ENCODE data around the gene ARPC5.

- TF ChIP-seq RBBP5 (IDR thresholded peaks at IDR 0.05; ENCODE audit: borderline replicate concordance, low read depth, low read length) (no peak), SRF (IDR thresholded peaks at IDR 0.05; ENCODE audit: low read depth, low read length) (no peak), RFX5 (IDR thresholded peaks at IDR 0.05; ENCODE audit: borderline replicate concordance, low read depth, low read length) (no peak), YY1 (IDR thresholded peaks at IDR 0.05; ENCODE audit: low read depth, low read length) (no peak), EZH2 (IDR thresholded peaks at IDR 0.05; ENCODE audit: low read depth, low read length, severe bottlenecking) (no peak), POLR2AphosphoS5 (IDR thresholded peaks at IDR 0.05; ENCODE audit: low read depth, low read length) (no peak), TAF1 (IDR thresholded peaks at IDR 0.05; ENCODE audit: low read depth, low read length) (no peak), EP300 (IDR thresholded peaks at IDR 0.05; ENCODE audit: borderline replicate concordance in 1 of 2, low read depth in 2 of 2, low read length in 2 of 2) (no peak), POLR2A (IDR thresholded peaks at IDR 0.05; ENCODE audit: control extremely low read depth in 1 of 2, low read depth in 2 of 2, low read length in 2 of 2) (no peak), CHD1 (IDR thresholded peaks at IDR 0.05; ENCODE audit: low read depth, low read length) (no peak)
- TF ChIP-seq, protein P1, sequence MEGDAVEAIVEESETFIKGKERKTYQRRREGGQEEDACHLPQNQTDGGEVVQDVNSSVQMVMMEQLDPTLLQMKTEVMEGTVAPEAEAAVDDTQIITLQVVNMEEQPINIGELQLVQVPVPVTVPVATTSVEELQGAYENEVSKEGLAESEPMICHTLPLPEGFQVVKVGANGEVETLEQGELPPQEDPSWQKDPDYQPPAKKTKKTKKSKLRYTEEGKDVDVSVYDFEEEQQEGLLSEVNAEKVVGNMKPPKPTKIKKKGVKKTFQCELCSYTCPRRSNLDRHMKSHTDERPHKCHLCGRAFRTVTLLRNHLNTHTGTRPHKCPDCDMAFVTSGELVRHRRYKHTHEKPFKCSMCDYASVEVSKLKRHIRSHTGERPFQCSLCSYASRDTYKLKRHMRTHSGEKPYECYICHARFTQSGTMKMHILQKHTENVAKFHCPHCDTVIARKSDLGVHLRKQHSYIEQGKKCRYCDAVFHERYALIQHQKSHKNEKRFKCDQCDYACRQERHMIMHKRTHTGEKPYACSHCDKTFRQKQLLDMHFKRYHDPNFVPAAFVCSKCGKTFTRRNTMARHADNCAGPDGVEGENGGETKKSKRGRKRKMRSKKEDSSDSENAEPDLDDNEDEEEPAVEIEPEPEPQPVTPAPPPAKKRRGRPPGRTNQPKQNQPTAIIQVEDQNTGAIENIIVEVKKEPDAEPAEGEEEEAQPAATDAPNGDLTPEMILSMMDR (IDR thresholded peaks at IDR 0.05; ENCODE audit: control extremely low read depth in 1 of 3, insufficient read depth in 1 of 3, low read depth in 1 of 3, low read length in 3 of 3) = no peak
- TF ChIP-seq, protein P2, sequence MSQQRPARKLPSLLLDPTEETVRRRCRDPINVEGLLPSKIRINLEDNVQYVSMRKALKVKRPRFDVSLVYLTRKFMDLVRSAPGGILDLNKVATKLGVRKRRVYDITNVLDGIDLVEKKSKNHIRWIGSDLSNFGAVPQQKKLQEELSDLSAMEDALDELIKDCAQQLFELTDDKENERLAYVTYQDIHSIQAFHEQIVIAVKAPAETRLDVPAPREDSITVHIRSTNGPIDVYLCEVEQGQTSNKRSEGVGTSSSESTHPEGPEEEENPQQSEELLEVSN (IDR thresholded peaks at IDR 0.05) = no peak
- TF ChIP-seq, protein P3, sequence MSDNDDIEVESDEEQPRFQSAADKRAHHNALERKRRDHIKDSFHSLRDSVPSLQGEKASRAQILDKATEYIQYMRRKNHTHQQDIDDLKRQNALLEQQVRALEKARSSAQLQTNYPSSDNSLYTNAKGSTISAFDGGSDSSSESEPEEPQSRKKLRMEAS (IDR thresholded peaks at IDR 0.05) = no peak
Measured at GRCh38 chr1:183572721-183573120, 62.9 kb downstream of the ARPC5 start.
